Mucosa of rectum (tissue), 2 donors: Measurements from ENCODE around the gene STAB2.

Source experiments
- H3K27ac ChIP-seq, 2 donors: one replicate each; pipeline ENCODE4 v1.7.0; 2013; ENCODE audit warnings: inconsistent platforms in 2 of 2, low read depth in 2 of 2, low read length in 2 of 2
- H3K27me3 ChIP-seq, 2 donors: one replicate each; pipeline ENCODE4 v1.7.0; 2013; ENCODE audit warnings: low read length in 2 of 2; ENCODE audit not compliant: control insufficient read depth in 2 of 2, insufficient read depth in 2 of 2
- H3K36me3 ChIP-seq, 2 donors: one replicate each; pipeline ENCODE4 v1.7.0; 2013; ENCODE audit warnings: low read length in 2 of 2; ENCODE audit not compliant: control insufficient read depth in 2 of 2, insufficient read depth in 2 of 2
- H3K4me1 ChIP-seq, 2 donors: one replicate each; pipeline ENCODE4 v1.7.0; 2013; ENCODE audit warnings: low read length in 2 of 2, mild to moderate bottlenecking in 1 of 2; ENCODE audit not compliant: control insufficient read depth in 2 of 2, insufficient read depth in 2 of 2
- H3K4me3 ChIP-seq, 2 donors: one replicate each; pipeline ENCODE4 v1.7.0; 2013; ENCODE audit warnings: low read length in 2 of 2
- H3K9ac ChIP-seq, 2 donors: one replicate each; pipeline ENCODE4 v1.7.0; 2013; ENCODE audit warnings: low read length in 2 of 2, low read depth in 1 of 2, mild to moderate bottlenecking in 1 of 2
- H3K9me3 ChIP-seq, 2 donors: one replicate each; pipeline ENCODE4 v1.7.0; 2013; ENCODE audit warnings: low read length in 2 of 2; ENCODE audit not compliant: control insufficient read depth in 2 of 2
- donor health status: healthy.
- donor health status: Normal muscosa, but diverticular disease.

Gene STAB2

DNA sequence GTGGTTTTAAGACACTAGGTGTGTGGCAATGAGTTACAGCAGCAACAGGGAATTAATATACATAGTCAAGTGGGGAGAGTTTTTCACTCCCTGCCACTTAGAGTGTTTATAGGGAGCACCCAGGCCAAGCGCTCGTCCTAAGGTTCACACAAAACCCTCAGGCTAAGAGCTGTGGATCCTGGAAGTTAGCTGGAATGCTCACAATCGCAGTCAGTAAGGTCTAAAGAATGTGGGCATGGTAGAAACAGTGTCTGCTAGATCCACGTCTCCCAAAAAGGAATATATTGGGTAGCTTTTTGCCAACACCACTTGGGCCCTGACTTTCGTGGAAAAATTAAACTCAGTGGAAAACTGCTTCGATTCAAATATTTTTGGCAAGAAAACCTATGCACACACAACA lies 36.6 kb downstream of the STAB2 start:
- H3K27me3 ChIP-seq, result no peaks in the 10 kb centered on the region
- no peak overlapping the region for H3K27ac ChIP-seq
- no peak overlapping the region for H3K9ac ChIP-seq
- H3K4me3 ChIP-seq, result no peak overlapping the region
- no peaks in the 10 kb centered on the region for H3K36me3 ChIP-seq
- no peaks in the 10 kb centered on the region for H3K9me3 ChIP-seq
- H3K4me1 ChIP-seq, result no peaks in the 10 kb centered on the region

DNA sequence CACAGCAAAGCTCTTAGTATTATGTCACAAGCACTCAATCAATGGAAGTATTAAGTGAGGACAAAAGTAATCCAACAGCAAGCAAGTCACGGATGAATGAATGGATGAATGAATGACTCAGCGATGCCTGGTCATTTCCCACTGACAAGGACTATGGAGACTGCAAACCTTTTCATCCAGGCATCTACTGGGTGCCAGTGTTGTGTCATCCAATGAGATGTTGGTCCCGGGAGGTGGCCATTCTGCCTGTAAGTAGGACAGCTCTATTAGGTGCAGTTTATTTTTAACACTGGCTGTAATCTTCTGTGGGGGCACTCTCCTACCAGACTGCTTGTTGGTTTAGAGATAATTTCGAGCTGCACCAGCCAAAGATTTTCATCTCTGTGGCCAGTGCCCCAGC lies 39.4 kb downstream of the STAB2 start:
- H3K9ac ChIP-seq, result no peak overlapping the region
- H3K4me3 ChIP-seq, result no peak overlapping the region
- no peaks in the 10 kb centered on the region for H3K36me3 ChIP-seq
- H3K9me3 ChIP-seq, result no peaks in the 10 kb centered on the region
- no peaks in the 10 kb centered on the region for H3K27me3 ChIP-seq
- H3K27ac ChIP-seq, result no peak overlapping the region
- no peaks in the 10 kb centered on the region for H3K4me1 ChIP-seq

DNA sequence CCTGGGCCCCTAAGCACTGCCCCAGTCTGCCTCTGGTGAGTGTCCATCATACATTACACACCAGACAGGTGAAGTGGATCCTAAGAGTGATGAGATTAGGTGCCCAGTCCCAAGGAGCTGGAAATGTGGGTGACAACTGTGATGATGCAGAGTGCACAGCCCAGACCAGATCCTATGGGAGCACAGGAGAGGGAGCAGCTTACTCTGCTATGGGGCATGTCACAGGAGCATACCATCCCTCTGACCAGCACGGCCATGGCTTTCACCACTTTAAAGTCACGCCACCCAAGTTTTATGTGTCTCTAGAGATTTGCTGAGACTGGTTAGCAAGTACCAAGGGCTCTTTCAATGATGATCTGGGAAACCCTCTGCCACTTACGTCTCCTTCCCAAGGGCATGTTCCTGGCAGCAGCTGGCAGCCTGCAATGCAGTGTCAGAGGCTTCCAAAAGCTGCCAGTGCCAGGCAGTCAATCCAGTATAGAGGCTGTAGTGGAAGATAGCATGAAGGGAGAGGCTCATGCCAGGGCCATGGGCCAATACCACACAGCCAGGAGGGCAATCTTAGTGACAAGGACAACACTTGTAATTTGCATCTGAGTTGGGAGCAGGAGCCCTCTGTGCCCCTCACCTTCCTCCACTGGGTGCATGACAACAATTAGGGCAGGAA lies 40.2 kb downstream of the STAB2 start:
- no peaks in the 10 kb centered on the region for H3K36me3 ChIP-seq

DNA sequence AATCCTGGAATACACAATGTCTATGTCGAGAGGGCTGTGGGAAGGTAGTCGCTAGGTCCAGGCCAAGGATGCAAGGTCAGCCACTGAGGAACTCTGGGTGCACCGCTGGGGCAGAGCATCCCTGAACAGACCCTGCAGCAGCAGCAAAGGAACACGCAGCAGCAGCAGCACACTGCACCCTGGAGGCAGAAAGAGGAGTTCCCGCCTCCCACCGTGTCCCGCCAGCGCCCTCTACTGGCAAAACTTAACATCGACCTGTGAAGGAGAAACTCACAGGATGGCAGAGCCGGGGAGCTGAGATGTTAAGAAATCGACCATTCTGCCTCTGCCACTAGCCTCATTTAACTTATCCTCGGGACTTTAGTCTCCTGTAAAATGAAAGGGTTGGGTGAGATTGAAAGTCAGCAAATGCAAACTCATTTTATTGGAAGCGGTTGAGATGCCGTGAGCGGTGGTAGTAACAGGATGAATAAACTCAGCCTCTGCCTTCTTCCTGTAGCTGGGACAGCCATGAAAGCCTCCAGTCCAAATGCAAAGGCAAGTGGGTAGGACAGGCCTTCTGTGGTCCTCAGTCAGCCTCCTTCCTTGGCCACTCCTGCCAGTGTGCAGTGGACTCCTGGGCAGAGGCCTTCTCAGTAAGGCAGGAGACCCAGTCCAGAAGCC lies 45.6 kb downstream of the STAB2 start:
- Histone ChIP-seq H3K27ac (no peak overlapping the region), H3K27me3 (no peaks in the 10 kb centered on the region)

More for the DNA sequence above, 40.2 kb downstream of the STAB2 start:
- H3K27ac ChIP-seq, result no peak overlapping the region
- H3K9me3 ChIP-seq, result no peaks in the 10 kb centered on the region
- no peaks in the 10 kb centered on the region for H3K4me1 ChIP-seq
- H3K4me3 ChIP-seq, result no peak overlapping the region
- H3K9ac ChIP-seq, result no peak overlapping the region
- H3K27me3 ChIP-seq, result no peaks in the 10 kb centered on the region

DNA sequence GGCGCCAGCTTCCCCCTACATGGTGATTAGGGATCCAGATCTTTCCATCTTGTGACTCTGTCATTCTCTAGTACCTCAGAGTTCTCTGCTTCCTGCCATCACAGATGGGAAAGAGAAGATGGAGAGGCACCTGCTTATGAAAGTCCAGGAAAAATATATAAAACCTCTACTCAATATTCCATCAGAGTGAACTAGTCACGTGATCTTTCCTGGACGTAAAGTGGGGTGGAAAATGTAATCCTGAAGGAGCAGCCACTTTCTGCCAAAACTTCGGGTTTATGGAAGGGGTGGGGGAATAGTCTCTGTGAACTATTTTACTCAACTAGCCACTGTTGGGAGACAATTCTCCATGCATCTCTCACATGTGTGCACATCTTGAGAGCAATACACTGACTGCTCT lies 47.7 kb downstream of the STAB2 start:
- Histone ChIP-seq H3K9ac (no peak overlapping the region), H3K27me3 (no peaks in the 10 kb centered on the region), H3K4me1 (no peaks in the 10 kb centered on the region), H3K4me3 (no peak overlapping the region), H3K36me3 (no peaks in the 10 kb centered on the region), H3K27ac (no peak overlapping the region), H3K9me3 (peaks cover 0 to 2% of the 10 kb centered on the region in 2 donors)

More for the DNA sequence above, 45.6 kb downstream of the STAB2 start:
- peaks cover 0 to 2% of the 10 kb centered on the region in 2 donors for H3K9me3 ChIP-seq
- H3K4me1 ChIP-seq, result no peaks in the 10 kb centered on the region
- no peak overlapping the region for H3K4me3 ChIP-seq
- H3K9ac ChIP-seq, result no peak overlapping the region
- H3K36me3 ChIP-seq, result no peaks in the 10 kb centered on the region

DNA sequence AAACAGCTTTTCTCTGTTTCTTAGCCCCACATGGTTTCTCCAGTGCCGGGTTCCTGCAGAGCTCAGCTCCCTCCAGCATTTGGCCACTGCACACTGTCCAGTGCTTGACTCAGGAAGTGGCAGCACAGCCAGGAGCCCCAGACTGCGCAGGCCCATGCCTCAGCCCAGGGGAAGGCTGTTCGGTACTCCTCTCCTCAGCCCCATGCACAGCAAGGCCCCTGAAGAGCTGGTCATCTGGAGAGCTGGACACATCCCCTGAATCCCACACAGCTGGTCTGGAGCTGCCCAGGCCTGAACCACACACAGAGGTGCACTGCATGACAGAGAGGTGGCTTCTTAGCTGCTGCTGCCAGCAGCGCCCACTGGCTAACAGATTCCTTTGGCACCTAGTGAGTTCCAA lies 48.3 kb downstream of the STAB2 start:
- Histone ChIP-seq H3K9me3 (peaks cover 0 to 2% of the 10 kb centered on the region in 2 donors), H3K36me3 (no peaks in the 10 kb centered on the region), H3K4me3 (no peak overlapping the region), H3K27me3 (no peaks in the 10 kb centered on the region), H3K27ac (no peak overlapping the region), H3K9ac (no peak overlapping the region), H3K4me1 (no peaks in the 10 kb centered on the region)

DNA sequence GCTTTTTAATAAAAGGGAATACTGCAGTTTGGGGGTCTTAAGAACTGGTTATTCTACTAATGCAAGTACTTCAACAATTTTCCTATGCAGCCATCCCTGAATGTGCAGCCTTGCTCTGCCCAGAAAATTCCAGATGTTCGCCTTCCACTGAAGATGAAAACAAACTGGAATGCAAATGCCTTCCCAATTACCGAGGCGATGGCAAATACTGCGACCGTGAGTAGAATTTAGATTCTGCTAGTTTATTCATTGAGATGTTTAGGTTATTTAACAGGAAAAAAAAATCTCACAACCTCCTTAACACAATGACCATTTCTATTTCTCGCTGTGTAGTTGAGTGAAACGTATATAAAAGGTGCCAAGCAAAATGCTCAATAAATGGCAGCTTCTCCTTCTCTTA lies 49.9 kb downstream of the STAB2 start:
- Histone ChIP-seq H3K36me3 (no peaks in the 10 kb centered on the region), H3K4me1 (no peaks in the 10 kb centered on the region), H3K27ac (no peak overlapping the region), H3K4me3 (no peak overlapping the region), H3K9ac (no peak overlapping the region), H3K27me3 (no peaks in the 10 kb centered on the region), H3K9me3 (peaks cover 0 to 2% of the 10 kb centered on the region in 2 donors)

DNA sequence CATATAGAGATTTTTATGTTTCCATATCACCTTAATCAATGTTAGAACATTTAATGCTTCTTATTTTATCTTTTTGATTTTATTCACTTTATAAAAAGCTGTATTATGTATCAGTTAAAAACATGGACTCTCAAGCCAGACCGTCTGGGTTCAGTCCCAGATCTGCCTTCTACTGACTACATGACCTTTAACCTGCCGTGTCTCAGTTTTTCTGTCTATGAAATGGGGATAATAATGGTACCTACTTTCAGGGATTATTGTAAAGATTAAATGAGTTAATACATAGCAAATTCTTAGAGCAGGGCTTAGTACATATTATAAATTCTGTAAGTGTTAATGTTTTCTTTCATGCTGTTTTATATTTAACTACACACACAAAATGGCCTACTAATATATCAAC lies 50.4 kb downstream of the STAB2 start:
- Histone ChIP-seq H3K9me3 (peaks cover 0 to 2% of the 10 kb centered on the region in 2 donors), H3K27ac (no peak overlapping the region), H3K36me3 (no peaks in the 10 kb centered on the region), H3K4me1 (no peaks in the 10 kb centered on the region), H3K4me3 (no peak overlapping the region), H3K27me3 (no peaks in the 10 kb centered on the region), H3K9ac (no peak overlapping the region)

DNA sequence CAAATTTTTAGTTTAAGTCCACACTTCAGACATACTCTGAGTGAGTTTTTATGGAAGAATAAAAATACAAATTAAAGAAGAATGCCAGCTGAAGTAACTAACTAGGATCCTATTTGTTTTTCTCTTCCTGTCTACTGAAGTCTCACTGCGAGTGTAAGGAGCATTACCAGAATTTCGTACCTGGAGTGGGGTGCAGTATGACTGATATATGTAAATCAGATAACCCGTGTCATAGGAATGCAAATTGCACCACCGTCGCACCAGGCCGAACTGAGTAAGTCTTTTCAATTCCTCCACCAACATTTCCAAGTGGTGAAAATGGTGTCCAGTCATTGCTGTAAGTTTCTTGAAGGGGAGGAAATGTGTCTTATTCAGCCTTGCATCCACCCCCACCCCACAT lies 52.9 kb downstream of the STAB2 start:
- peaks cover 0 to 2% of the 10 kb centered on the region in 2 donors for H3K9me3 ChIP-seq
- no peaks in the 10 kb centered on the region for H3K36me3 ChIP-seq
- H3K4me3 ChIP-seq, result no peak overlapping the region
- H3K4me1 ChIP-seq, result no peaks in the 10 kb centered on the region
- H3K9ac ChIP-seq, result no peak overlapping the region
- H3K27ac ChIP-seq, result no peak overlapping the region
- H3K27me3 ChIP-seq, result no peaks in the 10 kb centered on the region

DNA sequence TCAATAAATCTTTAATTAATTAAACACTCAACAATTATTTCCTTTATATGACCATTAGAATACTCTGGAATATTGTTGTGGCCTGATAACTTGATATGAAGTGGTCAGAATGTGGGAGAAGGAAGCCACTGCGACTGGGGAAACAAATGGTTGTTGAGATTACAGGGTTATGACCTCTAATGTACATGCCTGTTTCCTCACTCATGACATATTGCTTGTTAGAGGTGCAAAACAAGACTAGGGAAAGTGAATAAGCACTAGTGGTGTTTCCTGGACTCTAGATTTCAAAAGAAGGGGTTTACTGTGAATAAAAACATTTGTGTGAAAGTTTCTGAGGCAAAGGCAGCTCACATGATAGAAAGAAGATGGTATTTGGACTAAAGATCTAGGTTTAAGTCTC lies 53.3 kb downstream of the STAB2 start:
- peaks cover 0 to 2% of the 10 kb centered on the region in 2 donors for H3K4me1 ChIP-seq
- no peaks in the 10 kb centered on the region for H3K36me3 ChIP-seq
- no peak overlapping the region for H3K4me3 ChIP-seq
- H3K27ac ChIP-seq, result no peak overlapping the region
- peaks cover 0 to 2% of the 10 kb centered on the region in 2 donors for H3K9me3 ChIP-seq
- no peaks in the 10 kb centered on the region for H3K27me3 ChIP-seq
- no peak overlapping the region for H3K9ac ChIP-seq
